GM10266 (cell line): ENCODE measurements around the gene ACOT8.
A peak's percentile ranks its signal among the peaks of the same experiment; 100 is the strongest.
"Not testable (repeated sequence)": the region's sequence is repeated elsewhere in the genome, so short reads cannot be mapped to it uniquely, and the experiment has no call there.

Experiments
- DNase-seq: peaks from one replicate; pipeline ENCODE4 v3.0.0; 2012; ENCODE audit errors: extremely low spot score
- TF ChIP-seq, protein P1 (sequence below): IDR thresholded peaks from 2 replicates; pipeline ENCODE4 v1.5.1; 2012; ENCODE audit warnings: mild to moderate bottlenecking, low read depth; ENCODE audit not compliant: control insufficient read depth, insufficient read depth; ENCODE audit errors: missing control alignments

Gene ACOT8

DNA sequence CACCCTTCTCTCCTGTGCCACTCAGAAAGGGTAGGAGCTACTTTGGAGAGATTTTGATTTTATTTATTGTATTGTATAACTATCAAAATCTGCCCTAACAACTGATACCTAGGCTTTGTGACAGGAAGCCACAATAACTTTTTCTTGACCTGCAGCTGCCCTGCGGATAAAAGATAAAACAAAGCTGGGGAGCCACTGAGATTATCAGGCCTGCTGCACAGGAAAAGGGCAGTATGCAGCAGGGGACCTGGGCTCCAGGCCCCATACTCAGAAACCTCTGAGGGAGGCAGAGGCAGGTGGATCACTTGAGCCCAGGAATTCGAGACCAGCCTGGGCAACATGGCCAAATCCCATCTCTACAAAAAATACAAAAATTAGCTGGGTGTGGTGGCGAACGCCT, 24.6 kb downstream of the ACOT8 start:
- no peak for DNase-seq
- TF ChIP-seq, protein P1, sequence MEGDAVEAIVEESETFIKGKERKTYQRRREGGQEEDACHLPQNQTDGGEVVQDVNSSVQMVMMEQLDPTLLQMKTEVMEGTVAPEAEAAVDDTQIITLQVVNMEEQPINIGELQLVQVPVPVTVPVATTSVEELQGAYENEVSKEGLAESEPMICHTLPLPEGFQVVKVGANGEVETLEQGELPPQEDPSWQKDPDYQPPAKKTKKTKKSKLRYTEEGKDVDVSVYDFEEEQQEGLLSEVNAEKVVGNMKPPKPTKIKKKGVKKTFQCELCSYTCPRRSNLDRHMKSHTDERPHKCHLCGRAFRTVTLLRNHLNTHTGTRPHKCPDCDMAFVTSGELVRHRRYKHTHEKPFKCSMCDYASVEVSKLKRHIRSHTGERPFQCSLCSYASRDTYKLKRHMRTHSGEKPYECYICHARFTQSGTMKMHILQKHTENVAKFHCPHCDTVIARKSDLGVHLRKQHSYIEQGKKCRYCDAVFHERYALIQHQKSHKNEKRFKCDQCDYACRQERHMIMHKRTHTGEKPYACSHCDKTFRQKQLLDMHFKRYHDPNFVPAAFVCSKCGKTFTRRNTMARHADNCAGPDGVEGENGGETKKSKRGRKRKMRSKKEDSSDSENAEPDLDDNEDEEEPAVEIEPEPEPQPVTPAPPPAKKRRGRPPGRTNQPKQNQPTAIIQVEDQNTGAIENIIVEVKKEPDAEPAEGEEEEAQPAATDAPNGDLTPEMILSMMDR = no peak

DNA sequence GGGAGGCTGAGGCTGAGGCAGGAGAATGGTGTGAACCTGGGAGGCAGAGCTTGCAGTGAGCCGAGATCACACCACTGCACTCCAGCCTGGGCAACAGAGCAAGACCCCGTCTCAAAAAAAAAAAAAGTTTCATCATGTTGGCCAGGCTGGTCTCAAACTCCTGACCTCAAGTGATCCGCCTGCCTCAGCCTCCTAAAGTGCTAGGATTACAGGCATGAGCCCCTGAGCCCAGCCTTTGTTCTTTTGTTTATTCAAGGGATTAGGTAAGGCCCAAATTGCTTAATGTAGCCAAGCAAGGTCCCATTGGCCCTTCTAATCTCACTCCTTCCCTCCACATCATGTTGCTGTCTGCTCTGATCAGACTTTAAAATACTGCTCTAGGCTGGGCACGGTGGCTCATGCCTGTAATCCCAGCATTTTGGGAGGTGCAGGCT, 27.5 kb downstream of the ACOT8 start:
- DNase-seq = not testable (repeated sequence)

DNA sequence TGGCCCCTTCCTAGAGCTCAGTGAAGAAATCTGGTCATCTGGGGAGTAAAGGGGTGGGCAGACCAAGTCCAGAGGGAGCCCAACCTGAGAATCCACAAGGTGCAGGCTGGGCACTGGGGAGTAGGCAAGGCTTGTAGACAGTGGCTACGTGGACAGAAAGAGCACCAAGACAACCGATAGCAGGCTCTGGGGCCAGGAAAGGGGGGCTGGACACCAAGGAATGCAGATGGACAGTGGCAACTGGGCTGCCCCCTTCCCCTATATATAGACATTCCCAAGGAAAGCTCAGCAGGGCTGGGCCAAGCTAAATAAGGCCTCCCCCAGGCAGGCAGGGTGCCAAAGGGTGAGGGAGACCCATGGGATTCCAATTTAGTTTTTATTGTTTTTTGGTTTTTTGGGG, 28.6 kb downstream of the ACOT8 start:
- TF ChIP-seq, protein P1 = no peak

GRCh38 chr20:45827712-45828111, 29.5 kb downstream of the ACOT8 start:
- TF ChIP-seq, protein P1 = no peak
- no peak for DNase-seq

More for the DNA sequence above, 28.6 kb downstream of the ACOT8 start:
- DNase-seq = no peak

DNA sequence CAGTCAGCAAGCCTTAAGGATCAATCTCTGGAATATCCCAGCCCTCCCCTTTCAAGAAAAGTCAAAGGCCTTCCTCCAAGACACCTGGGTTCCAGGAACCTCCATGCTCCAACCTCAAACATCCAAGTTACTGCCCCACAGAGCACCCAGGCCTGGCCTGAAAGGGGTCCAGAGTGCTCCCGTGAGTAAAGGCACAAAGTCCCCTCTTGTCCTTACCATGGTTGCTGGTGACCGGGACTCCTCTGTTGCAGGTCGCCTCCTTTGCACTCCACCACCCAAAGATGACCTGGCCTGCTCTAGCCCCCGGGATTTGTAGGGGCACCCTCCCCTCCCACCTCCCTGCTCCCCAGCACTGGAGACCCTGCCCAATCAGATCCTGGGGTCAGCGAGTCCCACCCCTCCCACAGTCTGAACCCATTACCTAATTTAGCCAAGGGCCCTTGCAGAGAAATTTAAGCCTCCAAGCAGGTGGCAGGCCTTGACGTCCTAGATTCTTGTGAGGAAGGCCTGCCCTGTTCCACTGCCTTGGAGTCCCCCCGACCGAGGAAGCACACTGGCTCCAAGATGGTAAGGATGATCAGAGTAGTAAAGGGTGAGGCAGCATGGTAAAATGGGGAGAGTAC, 30.1 kb downstream of the ACOT8 start, which contains the start of gene TNNC2:
Gene TNNC2 (minus strand): TSS at position 283 of the 623 bp plus-strand sequence. CDS start 64 bp downstream, at position 219.
- TF ChIP-seq, protein P1 = no peak
- no peak for DNase-seq

- no peak for DNase-seq
- TF ChIP-seq, protein P1 = no peak
Measured at GRCh38 chr20:45826381-45827019, 30.7 kb downstream of the ACOT8 start.

- TF ChIP-seq, protein P1 = peak; percentile 60
- DNase-seq = peak; percentile 59
Measured at GRCh38 chr20:45823949-45824835, 33.0 kb downstream of the ACOT8 start.
